HepG2 (cell line): Measurements from ENCODE around the gene YPEL4. TPM values are rescaled to one million over a fixed set of nuclear protein-coding genes. Genes with fewer than 3 reads are reported as not detected.

Experiments used
- ATAC-seq: fragments of 200-7000 bp; cut with Tn5 transposase; 3 replicates; pipeline ENCODE4 v1.9.1; 2020; ENCODE audit warnings: mild to moderate bottlenecking, moderate library complexity
- BruUV-seq: library from RNA; stranded (reverse); fragments of 400-500 nt; replicated peaks from 2 replicates; lab custom pipeline; 2021; lab: Mats Ljungman, UMichigan
- CTCF ChIA-PET: fragments of 300-600 bp; formaldehyde crosslinking; extraction: SDS; loops from one replicate; lab custom pipeline; 2021; ENCODE audit warnings: low total read pairs, inconsistent platforms, low intra/inter-chr PET ratio; lab: Yijun Ruan, JAX
- POLR2A ChIA-PET: fragments of 350-600 bp; sonication (Branson Sonifier 250); formaldehyde crosslinking; loops from one replicate; lab custom pipeline; 2020; ENCODE audit warnings: antibody characterized with exemption, inconsistent platforms; lab: Yijun Ruan, JAX
- DNase-seq: peaks from one replicate; pipeline ENCODE4 v3.0.0-alpha.2; 2015; ENCODE audit warnings: low spot score
- FAIRE-seq: peaks from 3 replicates; lab custom pipeline; 2011; peaks lifted over from hg19 to GRCh38; lab: Jason Lieb, UNC
- H2AFZ ChIP-seq: one replicate; pipeline ENCODE4 v1.6.1; 2011; ENCODE audit warnings: low read length, inconsistent platforms
- H3K27ac ChIP-seq: fragments of 300-600 bp; 3 replicates; pipeline ENCODE4 v1.8.0; 2011; ENCODE audit warnings: mixed run types, mild to moderate bottlenecking, mixed read lengths, low read length, inconsistent platforms; ENCODE audit not compliant: insufficient read depth; ENCODE audit errors: extremely low read length
- H3K27me3 ChIP-seq, 2 experiments: fragments of 200-600 bp in 1 of 2; 2 replicates in 1 of 2; 3 replicates in 1 of 2; pipeline versions ENCODE4 v1.6.0 to v1.8.0; 2011; ENCODE audit warnings: low read length in 2 of 2, mild to moderate bottlenecking in 2 of 2, moderate library complexity in 2 of 2, inconsistent platforms in 1 of 2; ENCODE audit not compliant: insufficient read depth in 2 of 2, control insufficient read depth in 1 of 2
- H3K36me3 ChIP-seq, 2 experiments: fragments of 200-600 bp in 1 of 2; replicated peaks in 1 of 2; 2 replicates in 1 of 2; 3 replicates in 1 of 2; pipeline versions ENCODE4 v1.5.1 to v1.8.0; 2011; ENCODE audit warnings: low read length in 2 of 2, inconsistent platforms in 1 of 2; ENCODE audit not compliant: insufficient read depth in 2 of 2, control insufficient read depth in 1 of 2
- H3K4me1 ChIP-seq: 2 replicates; pipeline ENCODE4 v1.5.1; 2012; ENCODE audit warnings: low read length, inconsistent platforms; ENCODE audit not compliant: insufficient read depth
- H3K4me2 ChIP-seq: 2 replicates; pipeline ENCODE4 v1.6.0; 2011; ENCODE audit warnings: low read depth, low read length, inconsistent platforms
- H3K4me3 ChIP-seq, 3 experiments: fragments of 200-600 bp in 1 of 3; sonication (generic), shearing (Covaris generic) in 1 of 3; replicated peaks in 1 of 3; 2 replicates each; pipeline ENCODE4 v1.5.1; 2011 to 2016; ENCODE audit warnings: low read length in 3 of 3, inconsistent platforms in 2 of 3, low read depth in 2 of 3, mild to moderate bottlenecking in 2 of 3, control low read depth in 1 of 3, mixed read lengths in 1 of 3; ENCODE audit not compliant: insufficient read depth in 1 of 3
- H3K79me2 ChIP-seq: one replicate; pipeline ENCODE4 v1.6.1; 2011; ENCODE audit warnings: low read length, inconsistent platforms; ENCODE audit not compliant: insufficient read depth
- H3K9ac ChIP-seq: 2 replicates; pipeline ENCODE4 v1.6.0; 2011; ENCODE audit warnings: mild to moderate bottlenecking, low read depth, low read length, inconsistent platforms; ENCODE audit not compliant: insufficient read depth
- H3K9me3 ChIP-seq: 2 replicates; pipeline ENCODE4 v1.5.1; 2012; ENCODE audit warnings: mild to moderate bottlenecking, low read length
- H4K20me1 ChIP-seq: 2 replicates; pipeline ENCODE4 v1.6.0; 2011; ENCODE audit warnings: inconsistent platforms, mild to moderate bottlenecking, low read length, moderate library complexity; ENCODE audit not compliant: insufficient read depth
- PHF5A ChIP-seq: IDR thresholded peaks from one replicate; pipeline ENCODE4 v1.6.1; 2018; ENCODE audit warnings: low read depth, missing genetic modification reagents; ENCODE audit not compliant: unreplicated experiment
- RBAK ChIP-seq: sonication (generic); formaldehyde crosslinking; IDR thresholded peaks from 2 replicates; pipeline ENCODE4 v1.5.1; 2020; ENCODE audit warnings: mild to moderate bottlenecking, missing genetic modification reagents
- REL ChIP-seq: sonication (generic); formaldehyde crosslinking; conservative IDR thresholded peaks from 2 replicates; pipeline ENCODE4 v1.8.0; 2022; ENCODE audit warnings: mild to moderate bottlenecking, missing genetic modification reagents, moderate library complexity
- RFXANK ChIP-seq: IDR thresholded peaks from 2 replicates; pipeline ENCODE4 v1.6.1; 2016
- SMAD3 ChIP-seq: sonication (generic); formaldehyde crosslinking; IDR thresholded peaks from 2 replicates; pipeline ENCODE4 v1.4.0; 2020; ENCODE audit warnings: missing genetic modification reagents
- ZNF335 ChIP-seq: sonication (generic); formaldehyde crosslinking; IDR thresholded peaks from 2 replicates; pipeline ENCODE4 v1.4.0; 2020; ENCODE audit warnings: missing genetic modification reagents
- ZNF713 ChIP-seq: sonication (generic); formaldehyde crosslinking; IDR thresholded peaks from 2 replicates; pipeline ENCODE4 v1.4.0; 2020; ENCODE audit warnings: mild to moderate bottlenecking, missing genetic modification reagents
- ZNF768 ChIP-seq: sonication (generic); formaldehyde crosslinking; IDR thresholded peaks from 2 replicates; pipeline ENCODE4 v1.4.0; 2020; ENCODE audit warnings: missing genetic modification reagents
- WGBS: methylation state at CpG from one replicate; pipeline ENCODE4 v1.1.6; 2017; ENCODE audit warnings: low lambda C conversion rate; 5-methylcytosine and 5-hydroxymethylcytosine counted together
- in situ Hi-C: cut with HindIII; loops from 2 replicates; pipeline ENCODE4 v1.10.0; 2017; ENCODE audit warnings: low pct_unique_long_range_greater_than_20kb; ENCODE audit not compliant: extremely low pct_ligation_motif_present
- intact Hi-C: fragments of 100-400 bp; cut with micrococcal nuclease; formaldehyde crosslinking; loops from one replicate; pipeline ENCODE4 v1.10.0; 2022; ENCODE audit not compliant: unreplicated experiment
- polyA plus RNA-seq, 8 experiments: library from polyadenylated mRNA; depleted of rRNA in 3 of 8; stranded (reverse) in 7 of 8; unstranded in 1 of 8; fragments of >200 nt; fragmentation: Illumina TruSeq in 4 of 8; extraction: Trizol in 4 of 8; gene quantifications; 2 replicates each; pipeline versions ENCODE4 v1.2.1 to v1.2.3, GENCODE V29; 2011 to 2016; ENCODE audit warnings: low read depth in 4 of 8, missing spikeins in 1 of 8, mixed read lengths in 1 of 8; ENCODE audit not compliant: insufficient read depth in 1 of 8
- total RNA-seq, 5 experiments: library from RNA; depleted of rRNA; stranded (reverse); fragments of >200 nt; fragmentation: Illumina TruSeq; extraction: Trizol; gene quantifications; 2 replicates each; pipeline ENCODE4 v1.2.3, GENCODE V29; 2016; ENCODE audit warnings: low read depth in 1 of 5
- TF ChIP-seq, protein P1 (sequence below), 2 experiments: fragments of 450-650 bp in 1 of 2; sonication (generic) in 1 of 2; formaldehyde crosslinking; IDR thresholded peaks; 2 replicates each; pipeline versions ENCODE4 v1.5.0 to v1.8.0; 2020 to 2022; ENCODE audit warnings: mild to moderate bottlenecking in 1 of 2, missing genetic modification reagents in 1 of 2
- TF ChIP-seq, protein P2 (sequence below): sonication (generic); formaldehyde crosslinking; IDR thresholded peaks from 2 replicates; pipeline ENCODE4 v1.4.0; 2020; ENCODE audit warnings: missing genetic modification reagents

YPEL4 gene
- total and polyA plus RNA-seq, 2 of the 13 experiments (the other 11 are each of a cell fraction or from before 2014, with no cell fraction given): 0.04 TPM; not detected in 1

DNA sequence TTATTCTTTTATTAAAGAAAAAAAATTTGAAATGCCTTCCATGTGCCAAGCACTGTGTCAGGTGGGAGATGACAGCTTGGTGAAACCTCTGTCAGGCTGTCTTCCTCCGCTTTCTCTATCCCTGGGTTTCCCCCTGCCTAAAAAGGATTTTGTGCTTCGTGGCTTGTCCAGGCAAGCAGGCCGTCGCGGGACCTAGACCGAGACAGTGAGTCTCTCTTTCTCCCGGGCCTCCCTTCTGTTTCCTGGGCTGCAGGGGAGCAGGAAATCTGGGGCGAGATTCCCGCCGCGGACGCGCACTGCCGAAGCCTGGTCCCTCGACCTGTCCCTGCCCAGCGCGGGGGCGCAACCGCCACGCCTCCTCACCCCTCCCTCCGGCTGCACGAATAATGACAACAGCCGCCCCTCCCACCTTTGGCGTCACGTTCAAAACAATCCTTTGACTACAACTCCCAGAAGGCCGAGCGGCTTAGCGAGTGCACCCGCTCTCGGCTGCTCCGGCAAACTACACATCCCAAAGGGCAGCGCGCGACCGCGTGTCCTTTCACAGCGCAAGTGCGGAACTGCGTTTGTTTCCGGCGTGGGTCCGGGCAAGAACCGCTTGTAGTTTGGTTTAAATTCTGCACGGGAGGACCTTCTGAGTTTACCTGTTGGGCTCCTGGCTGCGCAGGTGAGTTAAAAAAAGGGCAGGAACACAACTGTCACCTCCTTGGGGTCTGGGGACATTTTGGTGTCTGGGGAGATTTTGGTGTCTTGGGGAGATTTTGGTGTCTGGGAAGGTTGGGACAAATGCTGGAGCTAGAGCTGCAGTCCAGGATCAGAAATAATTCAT, 7.7 kb upstream of the YPEL4 start, which contains the start of gene CLP1 (continued):
- TF ChIP-seq, protein P1, sequence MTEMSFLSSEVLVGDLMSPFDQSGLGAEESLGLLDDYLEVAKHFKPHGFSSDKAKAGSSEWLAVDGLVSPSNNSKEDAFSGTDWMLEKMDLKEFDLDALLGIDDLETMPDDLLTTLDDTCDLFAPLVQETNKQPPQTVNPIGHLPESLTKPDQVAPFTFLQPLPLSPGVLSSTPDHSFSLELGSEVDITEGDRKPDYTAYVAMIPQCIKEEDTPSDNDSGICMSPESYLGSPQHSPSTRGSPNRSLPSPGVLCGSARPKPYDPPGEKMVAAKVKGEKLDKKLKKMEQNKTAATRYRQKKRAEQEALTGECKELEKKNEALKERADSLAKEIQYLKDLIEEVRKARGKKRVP (CRISPR knock-in tag; IDR thresholded peaks at IDR 0.05): peak in 1 of 2 experiments; percentile 83; a peak in 2 of 4 replicates
- no peak for TF ChIP-seq RFXANK
- TF ChIP-seq, protein P2, sequence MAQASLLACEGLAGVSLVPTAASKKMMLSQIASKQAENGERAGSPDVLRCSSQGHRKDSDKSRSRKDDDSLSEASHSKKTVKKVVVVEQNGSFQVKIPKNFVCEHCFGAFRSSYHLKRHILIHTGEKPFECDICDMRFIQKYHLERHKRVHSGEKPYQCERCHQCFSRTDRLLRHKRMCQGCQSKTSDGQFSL (CRISPR knock-in tag): 0 out of 2 replicates have a peak, but pooled peaks have one; percentile 22
- 0 out of 2 replicates have a peak, but pooled peaks have one; percentile 84 for TF ChIP-seq ZNF713 (CRISPR knock-in tag)
- no peak; the same call in 1 of the 2 replicates for TF ChIP-seq SMAD3 (CRISPR knock-in tag)
- peak; percentile 65 for TF ChIP-seq PHF5A (CRISPR knock-in tag)
- TF ChIP-seq REL (CRISPR knock-in tag): 0 out of 2 replicates have a peak, but pooled peaks have one; percentile 31
- TF ChIP-seq ZNF335 (CRISPR knock-in tag): no peak

GRCh38 chr11:57656885-57657193, 7.1 kb upstream of the YPEL4 start:
- Histone ChIP-seq H3K36me3 (peaks cover 11 to 22% of the 10 kb centered on the region in 2 experiments), H3K9me3 (no peaks in the 10 kb centered on the region), H3K4me2 (peak overlapping the region; percentile 91), H3K79me2 (peaks cover 20% of the 10 kb centered on the region), H3K27me3 (peaks cover 0 to 4% of the 10 kb centered on the region in 2 experiments; a peak in 2 of 5 replicates), H3K27ac (peak overlapping the region; percentile 63), H3K4me3 (peak overlapping the region; percentile 54 to 70 (median 57)), H4K20me1 (no peaks in the 10 kb centered on the region), H3K9ac (peak overlapping the region; percentile 77), H2AFZ (no peak overlapping the region), H3K4me1 (peaks cover 18% of the 10 kb centered on the region; the same call in 1 of the 2 replicates)
- intact Hi-C loops (no loop called here), in situ Hi-C loops (loop anchor here (25.0 kb wide), 2 partner anchors 630 to 855 kb away; partner anchors contain the start of gene OR5B21)
- TSS peak; percentile 100 for BruUV-seq
- DNase-seq (no peak), ATAC-seq (peak; percentile 6; the same call in 2 of the 3 replicates), FAIRE-seq (no peak)
- TF ChIP-seq RBAK (CRISPR knock-in tag) (peak; percentile 39; the same call in 1 of the 2 replicates), ZNF768 (CRISPR knock-in tag) (no peak)
- 1% methylated on average over 5 of the region's 5 CpGs for WGBS
- CTCF ChIA-PET: no interaction called here
- POLR2A ChIA-PET: interaction anchor here (1.3 to 2.1 kb wide), 2 partner anchors 10 to 16 kb away, joined by 4 to 7 read pairs; no protein-coding TSS in a partner anchor
